Suprapubic skin (tissue), 4 donors: ENCODE data around the gene SLC44A4. TPM values are rescaled to one million over a fixed set of nuclear protein-coding genes. Genes with fewer than 3 reads are reported as not detected.
"Not testable (repeated sequence)": the region's sequence is repeated elsewhere in the genome, so short reads cannot be mapped to it uniquely, and the experiment has no call there.

Experiments
- DNase-seq, 2 donors: peaks; one replicate each; pipeline ENCODE4 v3.0.0-alpha.2; 2019; ENCODE audit warnings: low spot score in 2 of 2
- H3K27ac ChIP-seq: fragments of 200-600 bp; sonication (generic); one replicate; pipeline ENCODE4 v1.5.1; 2019
- H3K27me3 ChIP-seq: fragments of 200-600 bp; sonication (generic); one replicate; pipeline ENCODE4 v1.5.1; 2019
- H3K36me3 ChIP-seq: fragments of 200-600 bp; sonication (generic); one replicate; pipeline ENCODE4 v1.5.1; 2019
- H3K4me1 ChIP-seq: fragments of 200-600 bp; sonication (generic); one replicate; pipeline ENCODE4 v1.5.1; 2019
- H3K4me3 ChIP-seq: fragments of 200-600 bp; sonication (generic); one replicate; pipeline ENCODE4 v1.5.1; 2019; ENCODE audit warnings: mild to moderate bottlenecking
- H3K9me3 ChIP-seq: fragments of 200-600 bp; sonication (generic); one replicate; pipeline ENCODE4 v1.5.1; 2019
- CTCF ChIP-seq, 2 donors: fragments of 200-600 bp in 1 of 2; fragments of 450-650 bp in 1 of 2; sonication (generic) in 1 of 2; IDR thresholded peaks; one replicate each; pipeline ENCODE4 v1.5.1; 2016 to 2019; ENCODE audit warnings: antibody characterized with exemption in 2 of 2, mild to moderate bottlenecking in 1 of 2, moderate library complexity in 1 of 2
- EP300 ChIP-seq: sonication (generic); formaldehyde crosslinking; IDR thresholded peaks from one replicate; pipeline ENCODE4 v1.6.1; 2017; ENCODE audit warnings: antibody characterized with exemption
- POLR2A ChIP-seq, 2 donors: fragments of 450-650 bp; IDR thresholded peaks; one replicate each; pipeline ENCODE4 v1.6.1; 2017; ENCODE audit warnings: antibody characterized with exemption in 2 of 2, mild to moderate bottlenecking in 2 of 2, moderate library complexity in 2 of 2
- POLR2AphosphoS5 ChIP-seq, 3 donors: sonication (generic); formaldehyde crosslinking; IDR thresholded peaks; one replicate each; pipeline ENCODE4 v1.6.1; 2017; ENCODE audit warnings: antibody characterized with exemption in 3 of 3
- WGBS: methylation state at CpG from one replicate; pipeline ENCODE4 v1.1.5; 2018; 5-methylcytosine and 5-hydroxymethylcytosine counted together
- total RNA-seq, 4 donors: library from RNA; depleted of rRNA; stranded (reverse); fragments of >200 nt; gene quantifications; one replicate each; pipeline ENCODE4 v1.1.0, GENCODE V29; 2016

SLC44A4 gene
- total RNA-seq, 4 donors from 2014 or later = 1.4 to 7.4 (median 4.1) TPM

- Histone ChIP-seq H3K27ac (peak overlapping the region; percentile 96), H3K4me3 (peak overlapping the region; percentile 61), H3K9me3 (no peaks in the 10 kb centered on the region), H3K4me1 (peaks cover 87% of the 10 kb centered on the region), H3K27me3 (no peaks in the 10 kb centered on the region), H3K36me3 (no peaks in the 10 kb centered on the region)
- TF ChIP-seq POLR2A (IDR thresholded peaks at IDR 0.05) = peak in 1 of 2 donors; percentile 54
- peak; percentile 4 to 69 (median 42) for TF ChIP-seq POLR2AphosphoS5 (IDR thresholded peaks at IDR 0.05)
- TF ChIP-seq CTCF (IDR thresholded peaks at IDR 0.05) = no peak
- TF ChIP-seq EP300 = no peak
- DNase-seq = peak; percentile 93 to 94
- 1% methylated on average over 25 of the region's 25 CpGs for WGBS
Measured at GRCh38 chr6:31822036-31822821, 56.6 kb downstream of the SLC44A4 start.

- Histone ChIP-seq H3K9me3 (no peaks in the 10 kb centered on the region), H3K36me3 (no peaks in the 10 kb centered on the region), H3K27me3 (no peaks in the 10 kb centered on the region), H3K27ac (peak overlapping the region; percentile 96), H3K4me3 (peak overlapping the region; percentile 61), H3K4me1 (peaks cover 85% of the 10 kb centered on the region)
- TF ChIP-seq EP300 (no peak), CTCF (IDR thresholded peaks at IDR 0.05) (no peak), POLR2A (IDR thresholded peaks at IDR 0.05) (no peak), POLR2AphosphoS5 (IDR thresholded peaks at IDR 0.05) (no peak)
- WGBS = 2% methylated on average over 39 of the region's 39 CpGs
- peak; percentile 89 to 91 for DNase-seq
Measured at GRCh38 chr6:31821301-31822035, 57.3 kb downstream of the SLC44A4 start.

DNA sequence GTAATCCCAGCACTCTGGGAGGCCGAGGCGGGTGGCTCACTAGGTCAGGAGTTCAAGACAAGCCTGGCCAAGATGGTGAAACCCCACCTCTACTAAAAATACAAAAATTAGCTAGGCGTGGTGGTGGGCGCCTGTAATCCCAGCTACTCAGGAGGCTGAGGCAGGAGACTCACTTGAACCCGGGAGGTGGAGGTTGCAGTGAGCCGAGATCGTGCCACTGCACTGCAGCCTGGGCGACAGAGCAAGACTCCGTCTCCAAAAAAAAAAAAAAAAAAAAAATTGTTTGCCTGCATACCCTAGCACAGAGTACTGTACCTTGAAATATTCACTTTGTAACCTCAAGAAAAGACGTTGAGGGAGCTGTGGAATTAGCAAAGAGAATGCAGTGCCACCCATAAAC is 58.4 kb downstream of the SLC44A4 start:
- not testable (repeated sequence) for DNase-seq, H3K27me3 ChIP-seq, H3K4me3 ChIP-seq, H3K9me3 ChIP-seq, H3K36me3 ChIP-seq
- peak overlapping the region; percentile 96 for H3K27ac ChIP-seq
- WGBS = 65% methylated on average over 10 of the region's 10 CpGs
- peaks cover 74% of the 10 kb centered on the region for H3K4me1 ChIP-seq

DNA sequence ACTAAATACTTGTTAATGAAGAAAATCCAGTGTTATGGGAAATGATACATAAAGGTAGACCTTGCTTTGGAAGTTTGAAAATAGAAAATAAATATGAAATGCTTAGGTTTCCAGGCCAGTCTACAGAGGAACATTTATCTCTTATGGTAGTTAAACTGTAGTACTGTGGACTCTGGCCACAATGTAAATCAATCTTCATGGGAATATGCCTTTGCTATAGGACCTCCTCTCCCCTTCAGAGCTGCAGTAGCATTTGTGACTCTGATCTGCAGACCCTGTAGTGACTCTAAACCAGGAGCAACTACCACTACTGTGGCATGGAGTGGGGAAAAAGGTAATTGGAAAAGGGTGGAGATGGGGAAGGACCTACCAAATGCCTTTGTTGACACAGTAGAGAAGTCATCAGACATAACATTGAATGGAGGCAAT is 58.9 kb downstream of the SLC44A4 start:
- Histone ChIP-seq H3K27me3 (no peaks in the 10 kb centered on the region), H3K4me3 (peak overlapping the region; percentile 58), H3K27ac (peak overlapping the region; percentile 59), H3K4me1 (peaks cover 72% of the 10 kb centered on the region), H3K9me3 (no peaks in the 10 kb centered on the region), H3K36me3 (no peaks in the 10 kb centered on the region)
- no peak for DNase-seq
- TF ChIP-seq POLR2AphosphoS5 (IDR thresholded peaks at IDR 0.05) (no peak), CTCF (IDR thresholded peaks at IDR 0.05) (no peak), POLR2A (IDR thresholded peaks at IDR 0.05) (no peak), EP300 (no peak)

GRCh38 chr6:31817929-31818511 is 60.8 kb downstream of the SLC44A4 start:
- not testable (repeated sequence) for H3K9me3 ChIP-seq, H3K36me3 ChIP-seq, H3K27me3 ChIP-seq, DNase-seq
- WGBS = 30% methylated on average over 8 of the region's 8 CpGs
- peak overlapping the region; percentile 58 for H3K4me3 ChIP-seq
- peaks cover 68% of the 10 kb centered on the region for H3K4me1 ChIP-seq
- peak overlapping the region; percentile 77 for H3K27ac ChIP-seq

DNA sequence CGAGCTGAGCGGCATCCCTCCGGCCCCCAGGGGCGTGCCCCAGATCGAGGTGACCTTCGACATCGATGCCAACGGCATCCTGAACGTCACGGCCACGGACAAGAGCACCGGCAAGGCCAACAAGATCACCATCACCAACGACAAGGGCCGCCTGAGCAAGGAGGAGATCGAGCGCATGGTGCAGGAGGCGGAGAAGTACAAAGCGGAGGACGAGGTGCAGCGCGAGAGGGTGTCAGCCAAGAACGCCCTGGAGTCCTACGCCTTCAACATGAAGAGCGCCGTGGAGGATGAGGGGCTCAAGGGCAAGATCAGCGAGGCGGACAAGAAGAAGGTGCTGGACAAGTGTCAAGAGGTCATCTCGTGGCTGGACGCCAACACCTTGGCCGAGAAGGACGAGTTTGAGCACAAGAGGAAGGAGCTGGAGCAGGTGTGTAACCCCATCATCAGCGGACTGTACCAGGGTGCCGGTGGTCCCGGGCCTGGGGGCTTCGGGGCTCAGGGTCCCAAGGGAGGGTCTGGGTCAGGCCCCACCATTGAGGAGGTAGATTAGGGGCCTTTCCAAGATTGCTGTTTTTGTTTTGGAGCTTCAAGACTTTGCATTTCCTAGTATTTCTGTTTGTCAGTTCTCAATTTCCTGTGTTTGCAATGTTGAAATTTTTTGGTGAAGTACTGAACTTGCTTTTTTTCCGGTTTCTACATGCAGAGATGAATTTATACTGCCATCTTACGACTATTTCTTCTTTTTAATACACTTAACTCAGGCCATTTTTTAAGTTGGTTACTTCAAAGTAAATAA is 61.5 kb downstream of the SLC44A4 start:
- not testable (repeated sequence) for H3K27me3 ChIP-seq, H3K36me3 ChIP-seq, DNase-seq, H3K9me3 ChIP-seq
- Histone ChIP-seq H3K4me1 (peaks cover 66% of the 10 kb centered on the region), H3K4me3 (peak overlapping the region; percentile 58), H3K27ac (peak overlapping the region; percentile 77)
- WGBS = 34% methylated on average over 11 of the region's 37 CpGs
